ENCODE data around the gene TMEM63C. TPM values are rescaled to one million over a fixed set of nuclear protein-coding genes. Genes with fewer than 3 reads are reported as not detected.

TMEM63C gene
- total and polyA plus RNA-seq, 11 donors = 0.01 to 4.0 (median 1.7) TPM; not detected in 1

- ATAC-seq (peak; percentile 66 to 89 (median 84)), DNase-seq (peak; percentile 68 to 84 (median 73))
- Histone ChIP-seq H3K27me3 (peaks cover 0 to 11% (median 0%) of the 10 kb centered on the region in 9 donors), H3K4me1 (no peaks in the 10 kb centered on the region), H3K27ac (no peak overlapping the region), H3K4me3 (no peak overlapping the region), H3K36me3 (no peaks in the 10 kb centered on the region), H3K9me3 (no peaks in the 10 kb centered on the region)
- intact Hi-C loops (cut with DNase I) = no loop called here
- TF ChIP-seq CTCF (IDR thresholded peaks at IDR 0.05) (no peak), POLR2A (IDR thresholded peaks at IDR 0.05) (no peak)
- 15 to 29% (median 21%) methylated on average over 6 to 10 of the region's 10 CpGs for WGBS, 4 donors
These were observed 26.8 kb downstream of the TMEM63C start for GRCh38 chr14:77208291-77208978.

GRCh38 chr14:77208979-77209318, 27.4 kb downstream of the TMEM63C start:
- no peak overlapping the region for H3K27ac ChIP-seq
- DNase-seq = no peak
- no peaks in the 10 kb centered on the region for H3K4me1 ChIP-seq
- no peak for ATAC-seq
- no peak overlapping the region for H3K4me3 ChIP-seq
- intact Hi-C loops (cut with DNase I) = no loop called here
- H3K27me3 ChIP-seq = peaks cover 0 to 12% (median 0%) of the 10 kb centered on the region in 9 donors
- no peak for TF ChIP-seq CTCF (IDR thresholded peaks at IDR 0.05)
- no peak for TF ChIP-seq POLR2A (IDR thresholded peaks at IDR 0.05)
- no peaks in the 10 kb centered on the region for H3K9me3 ChIP-seq
- WGBS, 4 donors = 29 to 58% (median 31%) methylated on average over 3 to 5 of the region's 5 CpGs
- no peaks in the 10 kb centered on the region for H3K36me3 ChIP-seq

- H3K4me1 ChIP-seq = no peaks in the 10 kb centered on the region
- no peaks in the 10 kb centered on the region for H3K36me3 ChIP-seq
- no peaks in the 10 kb centered on the region for H3K9me3 ChIP-seq
- no peak overlapping the region for H3K27ac ChIP-seq
- no peak overlapping the region for H3K4me3 ChIP-seq
- no peak for DNase-seq
- TF ChIP-seq POLR2A (IDR thresholded peaks at IDR 0.05) (no peak), CTCF (IDR thresholded peaks at IDR 0.05) (no peak)
- no peak for ATAC-seq
- peaks cover 0 to 19% (median 1%) of the 10 kb centered on the region in 9 donors for H3K27me3 ChIP-seq
- WGBS, 4 donors = 87 to 96% (median 90%) methylated on average over 4 of the region's 4 CpGs
- intact Hi-C loops (cut with DNase I) = loop anchor here in 1 of 10 donors (5.0 kb wide), 1 partner anchor 60 kb away; no protein-coding TSS in a partner anchor
These were observed 30.7 kb downstream of the TMEM63C start for GRCh38 chr14:77212097-77212870.

- Histone ChIP-seq H3K4me1 (no peaks in the 10 kb centered on the region), H3K36me3 (no peaks in the 10 kb centered on the region), H3K27me3 (peaks cover 0 to 19% (median 3%) of the 10 kb centered on the region in 9 donors), H3K4me3 (no peak overlapping the region), H3K9me3 (no peaks in the 10 kb centered on the region), H3K27ac (no peak overlapping the region)
- intact Hi-C loops (cut with DNase I) = loop anchor here in 1 of 10 donors (5.0 kb wide), 1 partner anchor 61 kb away; no protein-coding TSS in a partner anchor
- TF ChIP-seq POLR2A (IDR thresholded peaks at IDR 0.05) (no peak), CTCF (IDR thresholded peaks at IDR 0.05) (peak; percentile 19 to 58 (median 34))
- WGBS, 4 donors = 11 to 24% (median 18%) methylated on average over 7 to 17 of the region's 17 CpGs
- ATAC-seq (peak in 2 of 4 donors; percentile 55 to 72), DNase-seq (no peak)
These were observed 31.5 kb downstream of the TMEM63C start for GRCh38 chr14:77212943-77213678.
